ENCODE data around the gene IFITM10. TPM values are rescaled to one million over a fixed set of nuclear protein-coding genes. Genes with fewer than 3 reads are reported as not detected.

Gene IFITM10
- total RNA-seq, 1 donor from 2014 or later = 4.9 TPM

DNA sequence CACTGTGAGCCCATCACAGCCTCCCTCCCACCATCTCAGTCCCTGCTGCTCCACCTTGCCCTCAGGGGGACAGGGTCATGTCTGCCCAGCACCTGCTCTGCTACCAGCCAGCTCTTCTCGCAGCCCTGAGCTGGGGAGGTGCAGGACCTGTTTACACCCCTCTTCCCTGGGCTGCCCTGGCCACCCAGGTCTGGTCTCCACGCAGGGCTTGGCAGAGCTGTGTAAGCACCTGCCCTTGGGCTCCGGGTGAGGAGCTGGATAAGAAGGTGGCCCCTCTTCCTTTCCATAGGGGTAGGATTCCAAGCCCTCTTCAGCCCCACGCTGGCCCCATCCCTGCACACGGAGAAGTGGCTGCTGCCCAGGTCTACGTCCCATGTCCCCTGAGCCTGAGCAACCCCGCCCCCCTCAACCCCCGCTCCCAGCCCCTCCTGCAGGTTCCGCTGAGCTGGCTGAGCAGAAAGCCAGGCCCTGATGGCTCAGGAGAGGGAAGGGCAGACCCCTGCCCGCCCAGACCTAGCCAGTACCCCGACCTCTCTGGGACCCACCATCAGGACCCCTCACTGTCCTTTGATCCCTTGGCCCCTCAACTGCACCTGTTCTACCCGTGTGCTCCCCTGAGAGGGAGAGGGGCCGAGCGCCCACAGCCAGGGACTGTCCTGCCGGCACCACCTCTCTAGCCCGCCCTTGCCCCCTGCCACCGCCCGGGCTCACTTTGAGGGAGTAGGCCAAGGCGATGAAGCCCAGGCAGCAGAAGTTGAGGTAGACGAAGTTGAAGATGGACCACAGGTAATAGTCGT is 3.2 kb downstream of the IFITM10 start:
- H3K4me3 ChIP-seq = no peak overlapping the region
- H3K4me1 ChIP-seq = peaks cover 46% of the 10 kb centered on the region
- no peak for TF ChIP-seq POLR2AphosphoS5 (IDR thresholded peaks at IDR 0.05; ENCODE audit: insufficient read depth in 1 of 2, low read depth in 1 of 2)
- TF ChIP-seq, protein P1, sequence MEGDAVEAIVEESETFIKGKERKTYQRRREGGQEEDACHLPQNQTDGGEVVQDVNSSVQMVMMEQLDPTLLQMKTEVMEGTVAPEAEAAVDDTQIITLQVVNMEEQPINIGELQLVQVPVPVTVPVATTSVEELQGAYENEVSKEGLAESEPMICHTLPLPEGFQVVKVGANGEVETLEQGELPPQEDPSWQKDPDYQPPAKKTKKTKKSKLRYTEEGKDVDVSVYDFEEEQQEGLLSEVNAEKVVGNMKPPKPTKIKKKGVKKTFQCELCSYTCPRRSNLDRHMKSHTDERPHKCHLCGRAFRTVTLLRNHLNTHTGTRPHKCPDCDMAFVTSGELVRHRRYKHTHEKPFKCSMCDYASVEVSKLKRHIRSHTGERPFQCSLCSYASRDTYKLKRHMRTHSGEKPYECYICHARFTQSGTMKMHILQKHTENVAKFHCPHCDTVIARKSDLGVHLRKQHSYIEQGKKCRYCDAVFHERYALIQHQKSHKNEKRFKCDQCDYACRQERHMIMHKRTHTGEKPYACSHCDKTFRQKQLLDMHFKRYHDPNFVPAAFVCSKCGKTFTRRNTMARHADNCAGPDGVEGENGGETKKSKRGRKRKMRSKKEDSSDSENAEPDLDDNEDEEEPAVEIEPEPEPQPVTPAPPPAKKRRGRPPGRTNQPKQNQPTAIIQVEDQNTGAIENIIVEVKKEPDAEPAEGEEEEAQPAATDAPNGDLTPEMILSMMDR (IDR thresholded peaks at IDR 0.05) = no peak
- TF ChIP-seq POLR2A (IDR thresholded peaks at IDR 0.05) = no peak
- H3K36me3 ChIP-seq = no peaks in the 10 kb centered on the region
- intact Hi-C loops (cut with DNase I) = no loop called here
- peak overlapping the region; percentile 44 for H3K27ac ChIP-seq
- H3K9me3 ChIP-seq = no peaks in the 10 kb centered on the region
- DNase-seq (ENCODE audit: extremely low spot score in 2 of 2) = no peak
- H3K27me3 ChIP-seq = no peaks in the 10 kb centered on the region

DNA sequence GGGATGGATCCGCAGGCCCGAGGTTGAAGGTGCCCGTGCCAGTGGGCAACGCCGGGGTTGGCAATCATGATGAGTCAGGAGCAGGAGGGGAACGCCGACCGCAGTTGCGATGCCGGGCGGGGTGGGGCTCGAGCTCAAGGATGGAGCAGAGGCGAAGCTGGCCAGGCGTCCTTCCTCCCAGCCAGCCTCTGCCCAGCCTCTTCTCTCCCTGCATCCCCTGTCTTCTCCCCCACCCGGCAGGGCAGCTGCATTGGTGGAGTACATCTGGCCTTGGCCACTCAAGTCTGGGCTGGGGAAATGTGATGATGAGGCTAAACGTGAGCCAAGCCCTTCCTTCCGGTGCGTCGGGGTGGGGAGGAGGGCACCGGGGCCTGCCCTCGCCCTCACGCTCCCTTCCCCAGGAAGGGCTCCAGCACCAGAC is 3.9 kb downstream of the IFITM10 start:
- Histone ChIP-seq H3K4me1 (peaks cover 39% of the 10 kb centered on the region), H3K4me3 (no peak overlapping the region)
- no peak for DNase-seq (ENCODE audit: extremely low spot score in 2 of 2)

DNA sequence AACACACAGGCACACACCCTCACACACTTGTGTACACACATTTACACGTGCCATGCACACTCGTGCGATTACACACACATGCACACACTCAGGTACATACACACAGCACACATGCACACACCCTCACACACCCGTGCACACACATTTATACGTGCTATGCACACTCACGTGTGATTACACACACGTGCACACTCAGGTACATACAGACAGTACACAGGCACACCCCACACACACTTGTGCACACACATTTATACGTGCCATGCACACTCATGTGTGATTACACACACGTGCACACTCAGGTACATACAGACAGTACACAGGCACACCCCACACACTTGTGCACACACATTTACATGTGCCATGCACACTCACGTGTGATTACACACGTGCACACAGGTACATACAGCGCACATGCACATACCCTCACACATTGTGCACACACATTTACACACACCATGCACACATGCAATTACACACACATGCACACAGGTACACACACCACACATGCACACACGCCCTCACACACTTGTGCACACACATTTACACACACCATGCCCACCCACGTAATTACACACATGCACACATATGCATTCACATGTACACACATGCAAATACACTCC is 4.6 kb downstream of the IFITM10 start:
- TF ChIP-seq, protein P1 (IDR thresholded peaks at IDR 0.05) = no peak
- TF ChIP-seq POLR2A (IDR thresholded peaks at IDR 0.05) = no peak
- no peak for TF ChIP-seq POLR2AphosphoS5 (IDR thresholded peaks at IDR 0.05; ENCODE audit: insufficient read depth in 1 of 2, low read depth in 1 of 2)
- Histone ChIP-seq H3K27ac (no peak overlapping the region), H3K27me3 (no peaks in the 10 kb centered on the region), H3K36me3 (no peaks in the 10 kb centered on the region), H3K4me1 (peaks cover 32% of the 10 kb centered on the region), H3K4me3 (no peak overlapping the region), H3K9me3 (no peaks in the 10 kb centered on the region)
- no peak for DNase-seq (ENCODE audit: extremely low spot score in 2 of 2)
- intact Hi-C loops (cut with DNase I) = no loop called here

More for the DNA sequence above, 3.9 kb downstream of the IFITM10 start:
- intact Hi-C loops (cut with DNase I) = no loop called here
- H3K27me3 ChIP-seq = no peaks in the 10 kb centered on the region
- TF ChIP-seq POLR2AphosphoS5 (IDR thresholded peaks at IDR 0.05; ENCODE audit: insufficient read depth in 1 of 2, low read depth in 1 of 2) (no peak), POLR2A (IDR thresholded peaks at IDR 0.05) (no peak)
- TF ChIP-seq, protein P1 (IDR thresholded peaks at IDR 0.05) = no peak
- no peaks in the 10 kb centered on the region for H3K36me3 ChIP-seq
- H3K9me3 ChIP-seq = no peaks in the 10 kb centered on the region
- no peak overlapping the region for H3K27ac ChIP-seq

DNA sequence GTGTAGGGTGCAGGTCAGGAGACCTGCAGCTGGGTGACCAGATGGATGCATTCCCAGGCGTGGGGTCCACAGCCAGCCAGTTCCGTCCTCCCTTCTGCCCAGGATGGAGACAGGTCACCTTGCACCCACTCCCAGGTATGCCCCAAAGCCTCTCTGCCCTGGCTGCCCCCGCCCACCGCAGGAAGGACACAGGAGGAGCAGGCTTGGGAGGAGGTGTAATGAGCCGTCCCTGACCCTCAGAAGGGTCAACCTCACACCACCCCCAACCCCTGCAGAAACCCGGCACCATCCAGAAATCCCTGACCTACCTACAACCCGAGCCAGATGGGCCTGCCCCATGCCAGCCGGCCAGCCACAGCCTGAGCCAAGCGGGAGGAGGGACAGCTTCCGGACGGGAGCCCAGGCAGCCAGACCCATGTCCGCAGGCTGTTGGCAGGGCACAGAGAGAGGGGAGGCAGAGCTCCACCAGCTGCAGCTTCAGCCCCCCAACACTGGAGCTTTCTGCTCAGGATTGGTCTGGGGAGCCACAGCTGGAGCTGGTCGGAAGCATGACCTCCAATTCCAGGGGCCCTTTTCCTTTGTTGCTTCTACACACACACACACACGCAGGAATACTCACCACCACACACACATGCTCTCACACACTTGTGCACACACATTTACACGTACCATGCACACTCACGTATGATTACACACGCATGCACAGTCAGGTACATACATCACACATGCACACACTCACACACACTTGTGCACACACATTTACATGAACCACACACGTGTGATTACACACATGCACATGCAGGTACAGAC is 5.3 kb downstream of the IFITM10 start:
- H3K4me1 ChIP-seq = peaks cover 25% of the 10 kb centered on the region
- H3K27me3 ChIP-seq = no peaks in the 10 kb centered on the region
- no peaks in the 10 kb centered on the region for H3K9me3 ChIP-seq
- TF ChIP-seq POLR2A (IDR thresholded peaks at IDR 0.05) (no peak), POLR2AphosphoS5 (IDR thresholded peaks at IDR 0.05; ENCODE audit: insufficient read depth in 1 of 2, low read depth in 1 of 2) (no peak)
- TF ChIP-seq, protein P1 (IDR thresholded peaks at IDR 0.05) = no peak
- intact Hi-C loops (cut with DNase I) = no loop called here
- H3K4me3 ChIP-seq = no peak overlapping the region
- H3K36me3 ChIP-seq = no peaks in the 10 kb centered on the region
- no peak for DNase-seq (ENCODE audit: extremely low spot score in 2 of 2)
- H3K27ac ChIP-seq = peak overlapping the region; percentile 11
